Thoracic aorta (tissue), 2 donors: ENCODE data around the gene SRC. TPM values are rescaled to one million over a fixed set of nuclear protein-coding genes. Genes with fewer than 3 reads are reported as not detected.

ENCODE experiments used
- ATAC-seq: fragments of 150-250 bp; one replicate; pipeline ENCODE4 v1.8.0; 2017; ENCODE audit warnings: low read depth; ENCODE audit not compliant: insufficient number of reproducible peaks, low FRiP score
- DNase-seq: peaks from one replicate; pipeline ENCODE4 v3.0.0-alpha.2; 2020; ENCODE audit warnings: low spot score
- H3K27ac ChIP-seq, 2 donors: fragments of 200-600 bp; sonication (generic); 1 replicate in 1 of 2; 2 replicates in 1 of 2; pipeline ENCODE4 v1.5.1; 2016; ENCODE audit warnings: mild to moderate bottlenecking in 2 of 2, moderate library complexity in 2 of 2
- H3K27me3 ChIP-seq: fragments of 200-600 bp; sonication (generic); replicated peaks from 2 replicates; pipeline ENCODE4 v1.6.0; 2016; ENCODE audit warnings: mild to moderate bottlenecking; ENCODE audit not compliant: insufficient read depth
- H3K36me3 ChIP-seq: fragments of 200-600 bp; sonication (generic); one replicate; pipeline ENCODE4 v1.5.1; 2016
- H3K4me1 ChIP-seq, 2 donors: fragments of 200-600 bp; sonication (generic); 1 replicate in 1 of 2; 2 replicates in 1 of 2; pipeline versions ENCODE4 v1.5.1 to v1.6.0; 2016; ENCODE audit warnings: low read depth in 2 of 2, mild to moderate bottlenecking in 1 of 2; ENCODE audit not compliant: control insufficient read depth in 1 of 2
- H3K4me3 ChIP-seq: fragments of 200-600 bp; sonication (generic); 2 replicates; pipeline ENCODE4 v1.5.1; 2016; ENCODE audit warnings: mild to moderate bottlenecking
- H3K9me3 ChIP-seq: fragments of 200-600 bp; sonication (generic); 2 replicates; pipeline ENCODE4 v1.5.1; 2016
- total RNA-seq, 2 donors: library from RNA; depleted of rRNA; stranded (reverse); fragments of >200 nt; gene quantifications; one replicate each; pipeline versions ENCODE4 v1.1.0 to v1.2.3, GENCODE V29; 2016
- TF ChIP-seq, protein P1 (sequence below): fragments of 200-600 bp; sonication (generic); IDR thresholded peaks from one replicate; pipeline ENCODE4 v1.5.1; 2019; ENCODE audit warnings: antibody characterized with exemption

SRC gene
- total RNA-seq, 2 donors from 2014 or later = 80.3 to 89.0 TPM

DNA sequence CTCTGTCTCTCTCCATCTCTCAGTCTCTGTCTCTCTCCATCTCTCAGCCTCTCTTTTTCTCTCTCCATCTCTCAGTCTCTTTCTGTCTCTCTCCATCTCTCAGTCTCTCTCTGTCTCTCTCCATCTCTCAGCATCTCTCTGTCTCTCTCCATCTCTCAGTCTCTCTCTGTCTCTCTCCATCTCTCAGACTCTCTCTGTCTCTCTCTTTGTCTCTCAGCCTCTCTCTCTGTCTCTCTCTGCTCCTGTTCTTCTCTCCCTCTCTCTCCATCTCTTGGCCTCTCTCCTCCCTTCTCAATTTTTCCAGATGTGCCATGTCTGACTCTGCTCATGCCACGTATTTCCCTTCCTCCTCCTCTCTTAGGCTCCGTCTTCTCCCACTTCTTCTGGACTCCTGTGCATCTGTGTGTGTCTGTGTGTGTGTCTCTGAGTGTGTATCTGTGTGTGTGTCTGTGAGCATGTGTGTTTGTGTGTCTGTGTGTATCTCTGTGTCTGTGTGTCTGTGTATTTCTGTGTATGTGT, 72.7 kb downstream of the SRC start:
- TF ChIP-seq, protein P1, sequence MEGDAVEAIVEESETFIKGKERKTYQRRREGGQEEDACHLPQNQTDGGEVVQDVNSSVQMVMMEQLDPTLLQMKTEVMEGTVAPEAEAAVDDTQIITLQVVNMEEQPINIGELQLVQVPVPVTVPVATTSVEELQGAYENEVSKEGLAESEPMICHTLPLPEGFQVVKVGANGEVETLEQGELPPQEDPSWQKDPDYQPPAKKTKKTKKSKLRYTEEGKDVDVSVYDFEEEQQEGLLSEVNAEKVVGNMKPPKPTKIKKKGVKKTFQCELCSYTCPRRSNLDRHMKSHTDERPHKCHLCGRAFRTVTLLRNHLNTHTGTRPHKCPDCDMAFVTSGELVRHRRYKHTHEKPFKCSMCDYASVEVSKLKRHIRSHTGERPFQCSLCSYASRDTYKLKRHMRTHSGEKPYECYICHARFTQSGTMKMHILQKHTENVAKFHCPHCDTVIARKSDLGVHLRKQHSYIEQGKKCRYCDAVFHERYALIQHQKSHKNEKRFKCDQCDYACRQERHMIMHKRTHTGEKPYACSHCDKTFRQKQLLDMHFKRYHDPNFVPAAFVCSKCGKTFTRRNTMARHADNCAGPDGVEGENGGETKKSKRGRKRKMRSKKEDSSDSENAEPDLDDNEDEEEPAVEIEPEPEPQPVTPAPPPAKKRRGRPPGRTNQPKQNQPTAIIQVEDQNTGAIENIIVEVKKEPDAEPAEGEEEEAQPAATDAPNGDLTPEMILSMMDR = no peak
- Histone ChIP-seq H3K27ac (no peak overlapping the region), H3K9me3 (no peaks in the 10 kb centered on the region), H3K4me3 (no peak overlapping the region), H3K27me3 (no peaks in the 10 kb centered on the region), H3K4me1 (no peaks in the 10 kb centered on the region), H3K36me3 (no peaks in the 10 kb centered on the region)
- no peak for DNase-seq
- ATAC-seq = no peak

DNA sequence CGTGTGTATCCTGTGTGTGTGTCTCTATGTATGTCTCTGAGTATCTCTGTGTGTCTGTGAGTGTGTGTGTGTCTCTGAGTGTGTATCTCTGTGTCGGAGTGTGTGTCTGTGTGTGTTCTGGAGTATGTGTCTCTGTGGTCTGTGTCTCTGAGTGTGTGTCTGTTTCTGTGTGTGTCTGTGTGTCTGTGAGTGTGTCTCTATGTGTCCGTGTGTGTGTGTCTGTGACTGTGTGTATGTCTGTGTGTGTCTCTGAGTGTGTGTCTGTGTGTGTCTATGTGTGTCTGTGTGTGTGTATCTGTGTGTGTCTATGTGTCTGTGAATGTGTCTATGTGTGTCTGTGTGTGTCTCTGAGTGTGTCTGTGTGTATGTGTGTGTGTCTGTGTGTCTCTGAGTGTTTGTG, 73.4 kb downstream of the SRC start:
- ATAC-seq (no peak), DNase-seq (no peak)
- Histone ChIP-seq H3K27ac (no peak overlapping the region), H3K36me3 (no peaks in the 10 kb centered on the region), H3K4me3 (no peak overlapping the region), H3K4me1 (no peaks in the 10 kb centered on the region), H3K9me3 (no peaks in the 10 kb centered on the region), H3K27me3 (no peaks in the 10 kb centered on the region)
- TF ChIP-seq, protein P1 = no peak

DNA sequence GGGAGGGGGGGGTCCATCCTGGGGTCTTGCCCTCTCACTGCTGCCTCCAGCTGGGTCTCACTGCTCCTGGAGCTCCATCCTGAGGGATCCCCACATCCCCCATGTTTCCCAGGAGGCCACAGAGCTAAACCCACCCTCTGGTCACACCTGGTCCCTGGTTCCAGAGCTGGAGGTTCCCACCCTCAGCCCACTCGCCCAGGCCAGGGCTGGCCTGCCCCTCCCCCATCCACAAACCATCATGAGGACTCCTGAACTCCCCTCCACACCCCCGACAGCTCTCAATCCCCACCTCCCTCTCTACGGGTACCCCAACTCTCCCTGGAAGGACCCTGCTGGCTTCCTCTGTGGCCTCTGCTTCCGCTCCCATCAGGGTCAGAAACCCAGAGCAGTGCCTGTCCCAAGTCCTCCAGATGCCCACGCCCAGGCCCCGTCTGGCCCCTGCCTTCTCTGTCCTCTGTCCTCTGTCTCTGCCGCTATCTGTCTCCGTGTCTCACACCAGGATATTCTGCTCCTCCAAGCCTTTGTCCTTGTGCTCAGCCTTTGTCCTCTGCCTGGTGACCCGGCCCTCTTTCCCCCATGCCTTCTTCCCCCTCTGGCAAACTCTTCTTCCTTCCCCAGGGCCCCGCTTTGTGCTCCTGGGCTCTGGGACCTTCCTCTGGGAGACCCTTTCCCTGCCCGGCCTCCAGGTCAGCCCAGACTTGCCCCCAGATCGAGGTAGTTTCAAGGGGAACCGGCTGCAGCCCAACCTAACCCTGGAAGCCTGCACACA, 74.0 kb downstream of the SRC start:
- Histone ChIP-seq H3K9me3 (no peaks in the 10 kb centered on the region), H3K27me3 (no peaks in the 10 kb centered on the region), H3K36me3 (no peaks in the 10 kb centered on the region), H3K4me1 (no peaks in the 10 kb centered on the region), H3K4me3 (no peak overlapping the region), H3K27ac (no peak overlapping the region)
- DNase-seq (no peak), ATAC-seq (no peak)
- TF ChIP-seq, protein P1 = no peak

DNA sequence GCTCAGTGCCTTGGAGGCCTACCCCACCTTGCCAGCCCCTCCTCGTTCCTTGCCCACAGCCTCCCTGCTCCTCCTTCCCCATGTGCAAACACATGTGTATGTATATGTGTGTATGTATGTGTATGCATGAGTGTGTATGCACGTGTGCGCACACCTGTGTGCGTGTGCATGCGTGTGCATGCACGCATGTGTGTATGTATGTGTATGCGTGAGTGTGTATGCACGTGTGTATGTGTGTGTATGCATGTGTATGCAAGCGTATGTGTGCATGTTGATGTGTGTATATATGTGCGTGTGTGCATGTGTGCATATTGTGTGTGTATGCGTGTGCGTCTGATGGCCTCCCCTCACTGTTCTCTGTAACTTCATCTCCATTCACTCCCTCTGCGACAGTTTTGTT, 74.7 kb downstream of the SRC start:
- H3K4me1 ChIP-seq = no peaks in the 10 kb centered on the region
- H3K27ac ChIP-seq = no peak overlapping the region
- no peaks in the 10 kb centered on the region for H3K9me3 ChIP-seq
- TF ChIP-seq, protein P1 = no peak
- ATAC-seq = no peak
- H3K27me3 ChIP-seq = no peaks in the 10 kb centered on the region
- H3K4me3 ChIP-seq = no peak overlapping the region
- no peak for DNase-seq
- no peaks in the 10 kb centered on the region for H3K36me3 ChIP-seq

DNA sequence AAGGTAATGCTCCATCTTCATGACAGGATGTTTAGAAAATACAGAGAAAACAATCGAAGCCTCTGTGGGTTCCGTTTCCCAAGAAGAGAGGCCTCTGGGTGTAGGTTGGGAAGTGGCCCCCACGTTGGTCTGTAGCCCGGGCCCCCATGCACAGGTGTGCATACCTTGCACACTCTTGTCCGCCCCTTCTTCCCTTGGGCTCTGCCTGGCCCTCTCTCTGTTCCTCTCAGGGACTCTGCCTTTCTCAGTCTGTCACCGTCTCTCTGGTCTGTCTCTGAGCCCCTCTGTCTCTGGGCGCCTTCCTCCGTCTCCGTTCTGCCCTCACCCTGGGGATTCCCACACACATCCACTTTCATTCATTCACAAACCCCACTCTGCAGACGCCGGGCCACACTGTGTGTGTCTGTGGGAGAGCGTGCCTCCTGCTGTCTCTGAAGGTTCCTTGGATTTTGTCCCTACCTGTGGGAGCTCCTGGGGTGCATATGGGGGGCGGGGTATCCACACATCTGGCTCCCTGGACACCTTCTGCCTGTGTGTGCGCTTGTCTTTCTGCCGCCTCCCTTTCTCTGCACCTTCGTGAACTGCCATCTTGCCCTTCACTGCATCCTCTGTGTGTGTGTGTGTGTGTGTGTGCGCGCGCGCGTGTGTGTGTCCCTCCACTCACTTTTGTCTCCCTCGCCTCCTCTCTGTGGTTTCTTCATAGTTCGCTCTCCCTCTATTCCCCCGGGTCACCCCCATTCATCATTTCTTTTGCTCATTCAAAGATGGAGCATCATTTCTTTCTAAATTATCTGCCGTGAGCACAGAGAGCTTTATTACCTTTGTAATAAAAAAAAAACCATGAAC, 75.3 kb downstream of the SRC start:
- Histone ChIP-seq H3K4me3 (no peak overlapping the region), H3K36me3 (no peaks in the 10 kb centered on the region), H3K4me1 (no peaks in the 10 kb centered on the region), H3K27me3 (no peaks in the 10 kb centered on the region), H3K9me3 (no peaks in the 10 kb centered on the region), H3K27ac (no peak overlapping the region)
- DNase-seq (no peak), ATAC-seq (no peak)
- TF ChIP-seq, protein P1 = no peak
